HG02981 (cell line): ENCODE data around the gene CACYBP.

ENCODE experiments used
- ATAC-seq: cut with Tn5 transposase; IDR thresholded peaks from one replicate; pipeline ENCODE4 v1.9.1; 2021; ENCODE audit warnings: mild to moderate bottlenecking, moderate library complexity; ENCODE audit not compliant: unreplicated experiment

Gene CACYBP, protein sequence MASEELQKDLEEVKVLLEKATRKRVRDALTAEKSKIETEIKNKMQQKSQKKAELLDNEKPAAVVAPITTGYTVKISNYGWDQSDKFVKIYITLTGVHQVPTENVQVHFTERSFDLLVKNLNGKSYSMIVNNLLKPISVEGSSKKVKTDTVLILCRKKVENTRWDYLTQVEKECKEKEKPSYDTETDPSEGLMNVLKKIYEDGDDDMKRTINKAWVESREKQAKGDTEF

GRCh38 chr1:174999936-175000696 is at the start of gene CACYBP:
Gene CACYBP (plus strand): TSS chr1:174999947. CDS start chr1:175000181, 234 bp downstream.
- ATAC-seq: no peak

GRCh38 chr1:174953285-174954072 is 46.3 kb upstream of the CACYBP start:
- ATAC-seq: peak; percentile 58

GRCh38 chr1:174954073-174954460 is 45.7 kb upstream of the CACYBP start:
- peak; percentile 20 for ATAC-seq

- ATAC-seq: no peak
Measured at GRCh38 chr1:174954671-174955669, 44.8 kb upstream of the CACYBP start.

- ATAC-seq: no peak
Measured at GRCh38 chr1:174956086-174956485, 43.7 kb upstream of the CACYBP start.

- ATAC-seq: no peak
Measured at GRCh38 chr1:174956976-174957375, 42.8 kb upstream of the CACYBP start.

DNA sequence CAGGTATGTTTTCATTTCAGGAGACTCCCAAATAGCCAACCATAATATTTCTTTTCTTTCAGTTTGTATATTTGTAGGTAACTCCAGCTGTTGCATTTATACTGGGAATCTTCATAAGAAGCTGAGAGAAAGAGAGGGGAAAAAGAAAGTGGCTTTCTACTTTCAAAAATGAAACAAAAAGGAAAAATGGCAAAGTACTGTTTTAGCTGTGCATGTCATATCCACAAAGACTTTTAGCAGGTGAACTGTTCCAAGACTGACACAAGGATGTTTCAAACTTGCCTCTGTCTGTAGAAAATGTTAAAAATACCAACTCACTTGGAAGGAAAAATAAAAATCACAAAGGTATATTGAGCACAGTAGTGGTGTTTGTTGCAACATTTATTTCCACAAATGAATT is 41.9 kb upstream of the CACYBP start:
- no peak for ATAC-seq

GRCh38 chr1:174958396-174958795 is 41.4 kb upstream of the CACYBP start:
- ATAC-seq: no peak

- no peak for ATAC-seq
Measured at GRCh38 chr1:174960362-174960761, 39.4 kb upstream of the CACYBP start.

DNA sequence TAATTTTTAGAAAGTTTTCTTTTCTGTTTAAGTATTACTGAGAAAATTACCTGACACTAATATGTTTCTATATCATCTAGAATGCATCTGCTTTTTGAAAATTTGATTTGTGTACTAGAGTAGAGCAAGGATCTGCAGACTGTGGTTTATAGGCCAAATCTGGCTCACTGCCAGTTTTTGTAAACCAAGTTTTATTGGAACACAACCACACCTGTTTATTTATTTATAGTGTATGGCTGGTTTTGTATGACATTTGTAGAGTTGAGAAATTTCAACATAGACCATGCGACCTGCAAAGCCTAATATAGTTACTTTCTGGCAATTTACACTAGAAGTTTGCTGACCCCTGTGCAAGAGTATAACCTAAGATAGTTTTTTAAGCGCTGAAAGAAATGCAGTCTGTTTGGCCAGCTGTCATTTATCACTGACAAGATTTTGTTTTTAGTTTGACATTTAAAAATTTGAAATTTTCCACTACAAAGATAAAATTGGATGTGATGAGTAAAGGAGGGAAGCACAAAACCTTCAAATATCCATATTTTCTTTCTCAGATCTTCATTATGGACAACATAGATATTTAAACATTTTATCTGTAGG is 36.1 kb upstream of the CACYBP start:
- no peak for ATAC-seq

GRCh38 chr1:174964261-174964971 is 35.3 kb upstream of the CACYBP start:
- no peak for ATAC-seq

GRCh38 chr1:174964972-174965361 is 34.8 kb upstream of the CACYBP start:
- no peak for ATAC-seq

DNA sequence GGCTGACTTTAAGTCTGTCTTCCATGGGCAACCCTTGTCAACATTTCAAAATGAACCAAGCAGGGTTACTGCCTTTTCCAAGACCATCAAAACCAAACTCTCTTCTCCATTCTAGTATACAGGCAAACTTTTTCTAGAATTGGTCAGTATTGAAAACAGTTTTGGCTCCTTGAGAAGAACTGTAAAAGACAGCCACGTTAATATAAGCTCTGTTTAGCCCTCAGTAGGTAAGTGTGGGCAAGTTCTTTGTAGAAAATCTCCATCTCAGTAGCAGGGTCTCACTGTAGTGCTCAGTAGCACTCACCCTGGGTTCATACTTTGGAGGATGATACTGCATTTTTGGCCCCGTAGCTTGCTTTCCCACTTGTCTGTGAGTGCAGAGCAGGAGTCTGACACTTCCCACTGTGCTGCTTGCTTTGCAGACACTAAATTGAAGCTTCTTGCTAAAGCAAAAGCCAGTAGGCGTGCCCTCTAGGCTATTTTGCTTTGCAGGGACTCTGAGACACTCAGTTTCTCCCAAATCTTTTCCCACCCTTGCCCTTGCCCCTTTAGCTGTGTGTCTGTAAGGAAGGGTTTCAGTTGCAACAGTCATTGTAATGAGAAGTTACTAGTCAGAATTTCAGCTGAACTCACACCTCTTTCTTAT is 34.3 kb upstream of the CACYBP start:
- no peak for ATAC-seq

- ATAC-seq: no peak
Measured at GRCh38 chr1:174966008-174966572, 33.7 kb upstream of the CACYBP start.

DNA sequence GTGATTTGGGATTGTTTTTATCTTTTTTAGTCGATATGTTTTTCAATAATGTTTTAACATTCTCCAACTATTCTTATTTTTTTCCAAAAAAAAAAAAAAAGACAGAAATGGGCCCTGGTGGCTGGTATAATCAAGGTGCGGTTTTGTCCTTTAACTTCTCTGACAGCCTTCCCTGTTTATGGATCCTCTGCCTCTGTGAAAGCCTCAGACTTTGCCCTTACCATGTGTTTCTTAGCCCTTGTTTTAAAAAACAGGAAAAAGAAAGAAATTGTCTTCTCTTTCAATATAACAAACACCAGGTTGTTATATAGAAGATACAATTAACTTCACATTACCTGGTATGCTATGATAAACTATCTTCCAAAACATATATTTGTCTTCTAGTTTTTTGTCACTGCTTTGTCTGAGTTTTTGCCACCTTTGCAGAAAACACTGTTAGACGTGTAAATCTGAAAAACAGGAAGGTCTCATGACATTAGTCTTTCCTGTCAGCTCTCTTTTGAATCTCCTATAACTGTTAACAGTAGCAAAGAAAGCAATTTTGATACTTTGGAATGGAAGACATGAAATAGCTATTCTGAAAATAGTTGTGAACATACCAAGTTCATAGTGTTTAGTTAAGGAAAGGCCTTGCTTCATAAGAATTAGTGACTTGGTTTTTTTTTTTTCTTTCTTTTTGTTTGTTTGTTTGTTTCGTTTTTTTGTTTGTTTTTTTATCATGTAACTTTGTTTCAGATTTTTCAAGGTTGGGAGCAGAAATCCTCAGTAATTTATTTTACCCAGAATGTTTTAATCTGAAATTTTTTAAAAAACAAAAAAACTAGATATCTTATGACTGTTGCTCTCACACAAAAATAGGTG is 31.7 kb upstream of the CACYBP start:
- no peak for ATAC-seq

DNA sequence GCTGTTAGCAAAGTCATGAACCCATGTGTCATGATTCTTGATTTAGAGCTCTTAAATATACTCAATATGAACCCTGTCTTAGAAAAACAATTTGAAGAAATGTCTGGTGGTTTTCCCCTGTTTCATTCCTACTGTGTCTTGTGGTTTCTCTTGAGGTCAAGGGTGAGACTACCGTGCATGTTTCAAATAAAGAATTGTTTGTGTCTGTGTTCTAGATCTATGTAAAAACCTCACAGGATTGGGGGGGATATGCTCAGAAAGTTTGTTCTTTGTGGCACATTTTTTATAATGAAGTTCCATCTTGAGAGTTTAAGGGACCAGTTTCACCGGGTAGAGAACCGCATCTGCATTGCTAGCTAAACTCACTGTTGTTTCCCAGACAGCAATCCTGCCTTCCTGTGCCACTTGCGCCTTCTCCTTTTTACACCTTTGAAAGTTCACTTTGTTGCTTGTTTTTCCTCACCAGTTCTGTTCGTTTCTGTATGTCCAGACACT is 30.9 kb upstream of the CACYBP start:
- ATAC-seq: peak; percentile 67

- ATAC-seq: peak; percentile 41
Measured at GRCh38 chr1:174969977-174970376, 29.8 kb upstream of the CACYBP start.

- ATAC-seq: no peak
Measured at GRCh38 chr1:174971466-174971865, 28.3 kb upstream of the CACYBP start.
